ENCODE data around the gene RBBP4.
"Not testable (repeated sequence)": the region's sequence is repeated elsewhere in the genome, so short reads cannot be mapped to it uniquely, and the experiment has no call there.

RBBP4 gene

DNA sequence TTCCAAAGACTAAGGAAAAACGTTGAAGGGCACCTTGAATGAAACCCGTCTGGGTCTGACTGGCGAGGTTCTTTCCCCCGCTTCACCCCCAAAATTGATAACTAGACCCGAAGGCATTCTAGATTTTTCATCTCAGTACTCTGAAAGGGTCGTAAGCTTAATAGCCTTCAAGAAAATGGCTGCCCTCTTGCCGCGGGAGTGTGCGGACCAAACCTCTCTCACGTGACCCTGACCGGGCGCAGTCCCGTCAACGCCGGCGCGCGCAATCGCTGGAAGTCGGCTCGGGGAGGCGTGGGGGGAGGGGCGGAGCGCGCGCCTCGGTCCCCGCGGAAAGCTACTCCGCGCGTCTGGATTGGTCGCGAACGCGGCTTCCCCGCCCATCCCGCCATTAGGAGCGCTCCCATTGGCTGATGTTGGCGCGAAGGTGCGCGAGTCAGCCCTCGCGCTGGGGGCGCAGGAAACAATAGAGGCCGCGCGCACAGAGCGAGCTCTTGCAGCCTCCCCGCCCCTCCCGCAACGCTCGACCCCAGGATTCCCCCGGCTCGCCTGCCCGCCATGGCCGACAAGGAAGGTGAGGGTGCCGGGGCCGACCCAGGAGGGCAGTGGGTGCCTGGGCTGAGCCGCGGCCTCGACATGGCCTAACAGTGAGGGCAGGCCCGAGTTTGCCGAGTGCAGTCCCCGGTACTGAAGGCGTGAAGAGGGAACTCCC, at the start of gene RBBP4:
TSS of gene RBBP4 (plus strand) at position 457 of the 709 bp plus-strand sequence. CDS start at position 556, 99 bp downstream.
- DNase-seq (ENCODE audit: low read depth): peak; percentile 98

DNA sequence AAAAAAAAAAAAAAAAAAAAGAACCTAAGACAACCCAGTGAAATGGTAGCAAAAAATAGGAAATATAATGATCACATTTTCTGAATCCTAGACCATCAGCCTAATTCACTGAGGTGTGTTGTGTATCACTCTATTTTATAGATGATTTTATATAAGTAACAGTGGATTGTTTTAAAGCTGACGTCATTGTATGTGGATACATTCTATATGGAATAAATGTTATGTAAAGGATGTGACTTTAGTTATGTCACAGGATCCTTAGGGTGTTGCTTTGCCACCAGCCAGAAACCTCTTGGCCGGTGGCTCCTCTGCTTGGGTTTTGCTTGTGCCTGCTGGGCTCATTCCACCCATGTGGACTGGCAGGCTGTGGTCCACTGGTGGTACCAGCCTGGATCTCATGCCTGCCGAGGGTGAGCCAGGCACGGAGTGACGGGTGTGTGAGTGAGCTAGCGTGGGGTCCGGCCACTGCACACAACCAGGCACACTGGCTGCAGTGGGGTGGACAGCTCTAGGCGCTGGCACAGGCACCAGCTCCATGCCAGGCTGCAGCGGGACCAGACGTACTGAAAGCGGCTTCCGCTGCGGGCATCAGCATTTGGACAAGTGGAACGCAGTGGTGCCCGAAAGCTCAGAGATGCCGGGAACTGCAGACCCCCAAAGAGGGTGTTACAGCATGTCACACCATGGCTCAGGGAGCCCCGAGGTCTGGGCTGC, 45.1 kb upstream of the RBBP4 start:
- no peak for DNase-seq (ENCODE audit: low read depth)

DNA sequence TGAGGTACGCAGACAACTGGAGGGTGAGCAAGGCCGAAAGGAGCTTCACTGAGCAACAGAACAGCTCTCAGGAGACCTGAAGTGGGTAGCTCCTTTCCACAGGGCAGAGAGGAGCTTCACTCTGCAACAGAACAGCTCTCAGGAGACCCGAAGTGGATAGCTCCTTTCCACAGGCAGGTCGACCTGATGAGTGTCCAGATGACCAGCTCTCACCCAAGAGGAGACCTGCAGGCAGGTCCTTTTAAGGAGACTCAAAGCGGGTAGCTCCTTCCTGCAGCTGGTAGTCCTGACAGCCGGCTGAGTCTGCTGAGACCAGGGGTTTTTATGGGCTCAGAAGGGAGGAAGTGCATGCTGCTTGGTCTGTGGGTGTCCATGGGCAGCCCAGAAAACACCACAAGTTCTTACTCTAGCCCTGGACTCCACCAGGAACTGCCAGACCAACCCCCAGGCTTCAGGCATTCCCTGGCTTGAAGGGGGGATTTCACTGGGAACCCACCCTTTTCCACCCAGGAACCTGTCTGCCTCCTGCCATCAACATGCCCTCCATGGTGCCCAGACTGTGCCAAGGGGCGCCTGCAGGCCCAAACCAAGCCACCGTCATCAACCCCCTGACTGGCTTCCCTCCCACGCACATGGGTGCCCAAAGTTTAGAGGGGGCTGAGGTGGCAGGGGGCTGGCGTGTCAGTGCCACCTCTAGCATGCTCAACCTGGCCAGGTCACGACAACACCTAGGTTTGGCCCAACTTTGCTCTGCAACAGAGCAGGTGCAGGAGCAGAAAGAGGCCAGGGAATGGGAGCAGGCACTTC, 44.2 kb upstream of the RBBP4 start:
- DNase-seq (ENCODE audit: low read depth): no peak

DNA sequence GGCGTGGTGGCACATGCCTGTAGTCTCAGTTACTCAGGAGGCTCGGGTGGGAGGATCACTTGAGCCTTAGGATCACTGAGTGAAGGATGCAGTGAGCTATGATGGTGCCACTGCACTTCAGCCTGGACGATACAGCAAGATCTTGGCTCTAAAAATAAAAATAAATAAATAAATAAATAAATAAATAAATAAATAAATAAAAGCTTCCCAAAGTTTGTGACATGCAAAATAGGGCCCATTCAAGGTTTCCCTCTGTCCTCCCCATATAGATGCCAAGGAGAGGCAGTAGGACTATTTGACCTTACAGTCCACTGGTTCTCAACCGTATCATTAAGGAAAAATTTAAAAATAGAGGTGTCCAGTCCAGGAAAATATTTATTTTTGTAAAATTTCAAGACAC, 41.8 kb upstream of the RBBP4 start:
- DNase-seq (ENCODE audit: low read depth): no peak

DNA sequence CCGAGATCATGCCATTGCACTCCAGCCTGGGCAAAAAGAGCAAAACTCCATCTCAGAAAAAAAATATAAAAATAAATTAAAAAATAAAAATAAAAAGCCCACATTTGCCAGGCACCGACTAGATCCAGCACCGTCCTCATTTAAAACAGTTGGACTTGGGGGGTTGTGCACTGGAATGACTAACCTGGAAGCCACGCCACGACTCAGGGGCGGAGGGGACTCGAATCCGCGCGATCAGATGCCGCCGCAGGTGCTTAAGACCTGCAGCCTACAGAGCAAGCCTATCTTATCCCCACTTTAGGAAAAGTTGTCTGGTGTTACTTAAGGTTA, 39.2 kb upstream of the RBBP4 start:
- DNase-seq (ENCODE audit: low read depth): no peak

DNA sequence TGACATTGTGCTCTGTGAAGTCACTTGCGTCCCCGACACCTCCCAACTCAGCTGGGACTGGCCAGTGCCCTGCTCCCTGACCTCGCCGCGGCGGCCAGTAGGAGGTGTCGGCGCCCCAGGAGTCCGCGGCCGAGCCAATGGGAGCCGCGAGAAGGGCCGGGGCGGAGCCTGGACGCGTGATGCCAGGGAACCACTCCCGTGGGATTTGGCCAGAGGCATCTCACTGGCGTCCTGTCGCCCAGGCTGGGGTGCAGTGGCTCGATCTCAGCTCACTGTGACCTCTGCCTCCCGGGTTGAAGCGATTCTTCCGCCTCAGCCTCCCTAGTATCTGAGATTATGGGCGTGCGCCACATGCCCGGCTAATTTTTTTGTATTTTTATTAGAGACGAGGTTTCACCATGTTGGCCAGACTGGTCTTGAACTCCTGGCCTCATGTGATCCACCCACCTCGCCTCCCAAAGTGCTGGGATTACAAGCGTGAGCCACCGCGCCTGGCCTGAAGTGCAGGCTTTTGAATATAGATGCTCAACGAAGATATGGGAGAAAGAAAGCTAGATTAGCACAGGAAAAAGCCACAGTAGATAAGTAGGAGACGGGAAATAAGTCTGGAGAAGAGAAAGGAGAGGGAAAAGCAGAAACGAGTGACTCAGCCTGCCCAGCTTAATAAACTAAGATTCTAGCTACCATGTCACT, 38.7 kb upstream of the RBBP4 start:
- DNase-seq (ENCODE audit: low read depth): peak; percentile 11

DNA sequence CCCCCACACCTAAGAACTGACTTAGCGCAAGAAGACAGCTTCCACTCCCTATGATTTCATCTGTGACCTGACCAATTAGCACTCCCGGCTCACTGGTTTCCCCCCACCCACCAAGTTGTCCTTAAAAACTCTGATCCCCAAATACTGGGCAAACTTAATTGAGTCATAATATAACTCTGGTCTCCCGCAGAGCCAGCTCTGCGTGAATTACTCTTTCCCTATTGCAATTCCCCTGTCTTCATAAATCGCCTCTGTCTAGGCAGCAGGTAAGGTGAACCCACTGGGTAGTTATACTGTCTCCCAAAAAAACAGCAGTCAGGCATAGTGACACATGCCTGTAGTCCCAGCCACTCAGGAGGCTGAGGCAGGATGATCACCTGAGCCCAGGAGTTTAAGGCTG, 37.5 kb upstream of the RBBP4 start:
- DNase-seq (ENCODE audit: low read depth): no peak

DNA sequence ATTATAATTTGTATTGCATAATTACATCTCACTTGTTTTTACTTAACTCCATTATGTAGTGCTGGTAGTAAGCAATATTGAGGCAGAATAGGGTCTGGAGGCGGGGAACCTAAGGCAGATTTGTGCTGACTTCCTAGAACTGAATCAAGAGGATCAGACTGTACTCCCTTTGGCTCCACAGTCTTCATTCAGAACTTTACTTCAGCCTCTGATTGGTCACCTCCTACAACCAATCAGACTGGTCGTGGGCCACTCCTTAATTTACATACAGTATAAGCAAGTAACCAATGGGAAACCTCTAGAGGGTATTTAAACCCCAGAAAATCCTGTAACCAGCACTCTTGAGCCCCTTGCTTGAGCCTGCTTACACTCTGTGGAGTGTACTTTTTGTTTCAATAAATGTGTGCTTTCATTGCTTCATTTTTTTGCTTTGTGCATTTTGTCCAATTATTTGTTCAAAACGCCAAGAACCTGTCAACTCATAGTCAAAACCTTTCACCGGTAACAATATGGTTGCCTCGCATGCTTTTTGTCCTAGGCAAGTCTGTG, 32.3 kb upstream of the RBBP4 start:
- DNase-seq (ENCODE audit: low read depth): no peak

DNA sequence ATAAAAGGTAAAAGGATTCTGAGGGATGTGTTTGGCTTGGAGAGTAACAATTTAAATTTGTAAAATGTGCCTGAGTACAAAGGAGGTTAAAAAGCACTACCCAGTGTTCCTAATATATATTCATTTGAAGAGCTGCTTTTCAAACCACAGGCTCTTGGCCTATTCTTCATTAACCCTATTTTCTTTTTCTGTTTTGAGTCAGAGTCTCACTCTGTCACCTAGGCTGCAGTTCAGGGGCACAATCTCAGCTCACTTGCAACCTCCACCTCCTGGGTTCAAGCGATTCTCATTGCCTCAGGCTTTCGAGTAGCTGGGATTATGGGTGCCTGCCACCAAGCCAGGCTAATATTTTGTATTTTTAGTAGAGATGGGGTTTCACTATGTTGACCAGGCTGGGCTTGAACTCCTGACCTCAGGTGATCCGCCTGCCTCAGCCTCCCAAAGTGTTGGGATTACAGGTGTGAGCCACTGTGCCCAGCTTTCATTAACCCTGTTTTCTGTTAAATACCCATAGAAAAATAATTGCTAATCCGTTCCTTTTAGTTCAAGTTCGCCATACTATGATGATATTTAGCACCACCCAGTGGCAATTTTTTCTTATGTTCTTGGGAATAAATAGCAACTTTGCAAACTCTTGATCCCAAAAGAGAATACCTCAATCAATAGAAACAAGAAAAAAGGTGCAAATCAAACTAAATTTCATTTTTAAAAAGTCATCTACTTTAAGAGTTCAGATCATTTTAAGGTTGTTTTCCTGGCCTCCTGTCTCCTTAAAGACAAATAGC, 31.1 kb upstream of the RBBP4 start:
- no peak for DNase-seq (ENCODE audit: low read depth)

DNA sequence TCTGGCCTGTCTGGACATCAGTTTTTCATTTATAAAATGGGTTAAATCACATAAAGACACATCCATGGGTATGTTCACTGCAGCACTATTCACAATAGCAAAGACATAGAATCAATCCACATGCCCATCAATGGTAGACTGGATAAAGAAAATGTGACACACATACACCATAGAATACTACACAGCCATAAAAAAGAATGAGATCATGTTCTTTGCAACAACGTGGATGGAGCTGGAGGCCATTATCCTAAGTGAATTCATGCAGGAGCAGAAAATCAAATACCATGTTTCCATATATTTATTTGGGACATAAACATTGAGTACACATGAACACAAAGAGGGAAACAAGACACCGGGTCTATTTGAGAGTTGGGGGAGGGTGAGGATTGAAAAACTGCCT, 28.8 kb upstream of the RBBP4 start:
- DNase-seq (ENCODE audit: low read depth): no peak

DNA sequence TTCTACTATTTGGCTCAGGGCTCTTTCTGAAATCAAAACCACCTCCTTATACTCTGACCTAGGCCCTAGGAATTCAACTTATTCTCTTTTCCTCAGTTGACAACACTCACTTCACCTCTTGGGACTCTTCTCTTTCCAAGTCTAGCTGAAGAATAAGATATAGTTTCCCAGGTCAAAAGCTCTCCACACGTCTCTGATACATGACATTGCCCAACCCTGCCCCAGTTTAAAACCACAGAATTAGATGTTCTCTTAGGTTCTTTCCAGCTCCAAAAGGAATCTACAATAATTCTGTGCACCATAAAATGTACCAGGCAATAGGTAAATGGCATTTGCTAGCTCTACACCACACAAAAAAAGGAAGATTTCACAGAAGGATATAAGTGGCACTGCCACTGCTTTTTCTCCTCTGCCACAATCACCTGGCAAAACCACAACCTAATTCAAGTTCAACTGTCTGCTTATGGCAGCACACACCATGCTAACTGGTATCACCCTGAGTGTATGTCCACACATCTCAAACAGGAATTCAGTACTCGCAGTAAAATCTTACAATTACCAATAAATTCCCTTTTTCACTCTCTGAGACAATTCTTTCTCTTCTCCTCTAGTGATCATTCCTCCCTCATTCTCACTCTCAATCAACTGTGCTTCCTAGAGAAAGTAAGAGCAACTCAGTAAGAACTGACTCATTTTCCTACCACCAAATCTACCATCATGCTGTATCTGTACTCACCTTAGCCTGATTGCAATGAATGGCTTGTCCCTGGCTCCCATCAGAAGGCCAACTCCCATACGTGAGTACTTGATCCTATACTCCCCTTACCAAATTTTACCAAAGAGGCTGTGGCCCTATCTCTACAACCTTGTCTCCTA, 28.0 kb upstream of the RBBP4 start:
- DNase-seq (ENCODE audit: low read depth): no peak

DNA sequence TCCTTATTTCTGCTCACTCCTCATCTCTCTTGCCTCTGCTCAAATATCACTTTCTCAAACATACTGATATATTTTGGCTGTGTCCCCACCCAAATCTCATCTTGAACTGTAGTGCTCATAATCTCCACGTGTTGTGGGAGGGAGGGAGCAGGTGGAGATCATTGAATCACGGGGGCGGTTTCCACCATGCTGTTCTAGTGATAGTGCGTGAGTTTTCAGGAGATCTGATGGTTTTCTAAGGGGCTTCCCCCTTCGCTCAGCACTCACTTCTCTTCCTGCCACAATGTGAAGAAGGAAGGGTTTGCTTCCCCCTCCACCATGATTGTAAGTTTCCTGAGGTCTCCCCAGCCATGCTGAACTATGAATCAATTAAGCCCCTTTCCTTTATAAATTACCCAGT, 27.2 kb upstream of the RBBP4 start:
- no peak for DNase-seq (ENCODE audit: low read depth)

DNA sequence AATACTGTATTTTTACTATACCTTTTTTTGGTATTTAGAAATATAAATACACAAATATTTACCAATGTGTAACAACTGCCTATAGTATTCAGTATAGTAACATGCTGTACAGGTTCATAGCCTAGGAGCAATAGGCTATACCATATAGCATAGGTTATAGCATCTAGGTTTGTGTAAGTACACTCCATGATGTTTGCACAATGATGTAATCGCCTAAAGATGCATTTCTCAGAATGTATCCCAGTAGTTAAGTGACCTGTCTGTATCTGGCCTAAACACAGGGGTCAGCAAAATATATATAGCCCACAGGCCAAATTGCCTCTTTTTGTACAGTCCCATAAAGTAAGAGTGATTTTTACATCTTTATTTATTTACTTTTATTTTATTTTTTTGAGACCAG, 24.8 kb upstream of the RBBP4 start:
- DNase-seq (ENCODE audit: low read depth): no peak

DNA sequence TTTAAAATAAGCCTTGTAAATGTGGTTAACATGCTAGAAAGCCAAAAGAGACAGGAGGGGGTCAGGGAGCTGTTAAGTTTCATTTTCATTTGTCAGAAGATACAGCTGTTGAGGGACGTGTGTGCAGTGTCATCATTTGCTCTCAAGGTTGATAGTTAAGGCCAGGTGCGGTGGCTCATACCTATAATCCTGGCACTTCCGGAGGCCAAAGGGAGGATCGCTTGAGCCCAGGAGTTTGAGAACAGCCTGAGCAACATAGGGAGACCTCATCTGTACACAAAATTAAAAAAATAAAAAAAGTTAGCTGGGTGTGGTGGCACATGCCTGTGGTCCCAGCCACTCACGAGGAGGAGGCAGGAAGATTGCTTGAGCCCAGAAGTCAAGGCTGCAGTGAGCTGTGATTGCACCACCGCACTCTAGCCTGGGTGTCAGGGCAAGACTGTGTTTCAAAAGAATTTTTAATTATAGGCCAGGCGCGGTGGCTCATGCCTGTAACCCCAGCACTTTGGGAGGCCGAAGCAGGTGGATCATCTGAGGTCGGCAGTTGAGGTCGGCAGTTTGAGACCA, 23.3 kb upstream of the RBBP4 start:
- no peak for DNase-seq (ENCODE audit: low read depth)

DNA sequence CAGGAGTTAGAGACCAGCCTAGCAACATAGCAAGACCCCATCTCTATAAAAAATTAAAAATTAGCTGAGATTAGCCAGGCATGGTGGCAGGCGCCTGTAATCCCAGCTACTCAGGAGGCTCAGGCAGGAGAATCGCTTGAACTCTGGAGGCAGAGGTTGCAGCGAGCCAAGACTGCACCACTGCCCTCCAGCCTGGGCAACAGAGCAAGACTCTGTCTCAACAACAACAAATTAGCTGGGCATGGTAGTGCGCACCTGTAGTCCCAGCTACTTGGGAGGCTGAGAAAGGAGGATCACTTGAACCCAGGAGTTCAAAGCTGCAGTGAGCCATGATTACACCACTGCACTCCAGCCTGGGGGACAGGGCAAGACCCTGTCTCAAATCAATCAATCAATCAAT, 20.8 kb upstream of the RBBP4 start:
- DNase-seq (ENCODE audit: low read depth): not testable (repeated sequence)

DNA sequence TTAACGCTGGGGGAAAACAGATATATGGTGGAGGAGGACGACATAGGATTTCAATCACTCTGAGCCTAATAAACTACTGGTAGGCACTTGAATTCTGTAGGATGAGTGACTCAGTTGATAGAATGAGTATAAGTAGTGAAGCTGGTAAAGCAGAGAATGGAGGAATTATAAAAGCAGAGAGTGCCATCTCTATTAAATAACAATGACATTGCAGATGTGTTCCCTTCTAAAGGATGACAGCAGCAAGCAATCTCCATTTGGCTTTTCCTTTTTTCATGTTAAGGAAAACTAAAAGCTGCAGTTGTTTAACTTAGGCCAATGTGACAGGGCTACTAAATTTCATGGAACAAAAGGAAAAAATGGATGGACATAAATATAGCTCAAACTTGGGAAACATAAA, 18.2 kb upstream of the RBBP4 start:
- no peak for DNase-seq (ENCODE audit: low read depth)

DNA sequence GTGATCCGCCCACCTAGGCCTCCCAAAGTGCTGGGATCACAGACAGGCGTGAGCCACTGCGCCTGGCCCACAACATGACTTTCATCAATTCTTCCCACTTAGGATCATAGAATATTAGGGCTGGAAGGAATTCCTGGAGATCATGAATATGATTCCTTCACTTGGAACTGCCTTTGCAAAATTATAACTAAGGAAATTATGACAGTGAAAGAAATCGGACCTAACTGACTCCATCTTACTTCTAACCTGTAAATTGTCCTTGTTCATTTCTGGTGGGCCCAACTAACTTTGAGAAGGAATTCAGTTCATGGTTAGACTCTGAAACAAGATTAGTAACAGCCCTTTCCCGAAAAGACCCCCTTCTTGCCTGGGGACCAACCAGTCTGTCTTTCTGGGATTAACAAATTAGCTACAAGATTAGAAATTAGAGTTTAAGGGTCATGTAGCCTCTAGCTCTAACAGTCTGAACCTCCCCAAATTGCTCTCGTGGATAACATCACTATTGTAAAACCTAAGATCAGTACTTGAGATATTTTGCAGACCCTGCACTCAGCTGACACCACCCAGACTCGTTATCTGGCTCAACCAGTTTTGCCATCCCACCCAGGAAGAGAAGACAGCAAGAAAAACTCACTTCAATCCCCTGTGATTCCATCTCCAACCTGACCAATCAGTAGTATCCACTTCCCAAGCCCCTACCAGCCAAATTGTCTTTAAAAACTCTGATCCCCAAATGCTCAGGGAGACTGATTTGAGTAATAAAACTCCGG, 15.3 kb upstream of the RBBP4 start:
- DNase-seq (ENCODE audit: low read depth): no peak

DNA sequence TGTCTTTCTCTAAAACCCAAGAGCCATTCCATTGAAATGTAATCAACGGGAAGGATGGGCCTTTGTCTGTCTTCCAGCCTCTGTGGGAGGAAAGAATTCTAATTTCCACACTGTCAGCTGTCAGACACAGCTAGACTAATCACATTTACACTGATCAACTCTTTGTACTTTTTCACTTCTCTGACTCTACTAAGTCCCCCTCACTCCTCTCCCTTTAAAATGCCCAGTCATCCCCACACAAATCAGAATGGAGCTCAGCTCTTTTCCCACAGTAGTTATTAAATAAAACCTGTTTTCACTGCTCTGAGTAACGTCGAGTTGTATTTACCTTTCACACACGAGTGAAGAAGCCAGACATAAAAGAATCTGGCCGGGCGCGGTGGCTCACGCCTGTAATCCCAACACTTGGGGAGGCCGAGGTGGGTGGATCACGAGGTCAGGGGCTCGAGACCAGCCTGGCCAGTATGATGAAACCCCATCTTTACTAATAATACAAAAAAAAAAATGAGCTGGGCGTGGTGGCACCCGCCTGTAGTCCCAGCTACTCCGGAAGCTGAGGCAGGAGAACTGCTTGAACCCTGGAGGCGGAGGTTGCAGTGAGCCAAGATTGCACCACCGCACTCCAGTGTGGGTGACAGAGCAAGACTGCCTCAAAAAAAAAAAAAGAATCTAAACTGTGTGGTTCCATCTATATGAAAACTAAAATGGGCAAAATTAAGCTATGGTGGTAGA, 13.9 kb upstream of the RBBP4 start:
- no peak for DNase-seq (ENCODE audit: low read depth)

Data from activated T-cell treated with anti-CD3 and anti-CD28 coated beads for 1 hour (primary cell).